Left ventricle myocardium inferior (tissue), 1 donor: Measurements from ENCODE around the gene LRRN2. TPM values are rescaled to one million over a fixed set of nuclear protein-coding genes. Genes with fewer than 3 reads are reported as not detected.

Source experiments
- DNase-seq: peaks from one replicate; pipeline ENCODE4 v3.0.0-alpha.2; 2020
- H3K27ac ChIP-seq: fragments of 200-600 bp; replicated peaks from 2 replicates; pipeline ENCODE4 v1.8.0; 2021
- H3K27me3 ChIP-seq: fragments of 200-600 bp; 2 replicates; pipeline ENCODE4 v1.8.0; 2021; ENCODE audit warnings: low read depth
- H3K36me3 ChIP-seq: fragments of 200-600 bp; 2 replicates; pipeline ENCODE4 v1.8.0; 2021
- H3K4me1 ChIP-seq: fragments of 200-600 bp; 2 replicates; pipeline ENCODE4 v1.8.0; 2021
- H3K4me3 ChIP-seq: fragments of 200-600 bp; 2 replicates; pipeline ENCODE4 v1.8.0; 2021; ENCODE audit warnings: mild to moderate bottlenecking, moderate library complexity
- H3K9me3 ChIP-seq: fragments of 200-600 bp; replicated peaks from 2 replicates; pipeline ENCODE4 v1.8.0; 2021
- intact Hi-C: fragments of 100-400 bp; cut with micrococcal nuclease; formaldehyde crosslinking; loops from one replicate; pipeline ENCODE4 v1.11.0; 2022
- total RNA-seq: library from RNA; stranded (reverse); fragmentation: NEBNext Ultra II Directional; extraction: Animal tissue kit (Norgen Biotek cat#: 25700); gene quantifications from one replicate; pipeline ENCODE4 v1.2.1, GENCODE V29; 2021
- TF ChIP-seq, protein P1 (sequence below): fragments of 200-600 bp; IDR thresholded peaks from 2 replicates; pipeline ENCODE4 v1.8.0; 2021; ENCODE audit warnings: antibody characterized with exemption, mild to moderate bottlenecking, borderline replicate concordance
- donor health status: DM: no; HTN: yes; CAD: no; lungs with severe emphysema.

Gene LRRN2
- total RNA-seq, 1 donor from 2014 or later = 1.4 TPM

DNA sequence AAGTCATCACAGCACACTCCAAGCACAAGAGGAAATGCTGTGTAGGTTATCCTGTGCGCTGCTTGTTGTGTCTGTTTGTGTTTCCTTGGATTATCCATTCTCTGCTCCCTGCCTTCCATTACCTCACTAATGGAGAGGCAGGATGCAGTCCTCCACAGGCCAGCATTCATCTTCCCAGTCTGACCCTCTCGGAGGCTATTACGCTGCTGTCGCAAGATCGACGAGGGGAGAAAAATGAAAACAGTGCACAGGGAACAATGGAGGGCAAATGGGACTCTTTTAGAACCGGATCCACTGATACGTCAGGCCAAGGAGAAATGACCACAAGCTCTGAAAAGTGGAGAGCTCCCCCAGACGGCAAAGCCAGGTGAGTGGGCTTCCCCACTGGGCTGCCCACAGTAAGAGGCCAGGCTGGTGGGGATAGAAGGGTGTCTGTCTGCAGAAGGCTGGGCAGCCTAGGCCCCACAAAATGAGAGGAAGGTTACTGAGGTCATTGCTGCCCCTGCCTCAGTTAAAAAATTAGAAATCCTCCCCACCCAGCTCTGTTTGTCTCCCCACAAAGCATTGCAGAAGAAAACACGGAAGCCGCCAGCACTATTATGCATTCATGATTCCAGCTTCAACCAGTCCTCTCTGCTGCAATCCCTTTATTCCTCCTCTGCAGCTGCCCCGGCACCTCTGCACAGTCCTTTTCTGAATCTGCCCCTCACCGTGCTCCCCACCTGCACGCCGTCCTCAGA, 21.7 kb downstream of the LRRN2 start:
- intact Hi-C loops = no loop called here
- H3K4me1 ChIP-seq = no peaks in the 10 kb centered on the region
- H3K9me3 ChIP-seq = no peaks in the 10 kb centered on the region
- no peak overlapping the region for H3K4me3 ChIP-seq
- TF ChIP-seq, protein P1, sequence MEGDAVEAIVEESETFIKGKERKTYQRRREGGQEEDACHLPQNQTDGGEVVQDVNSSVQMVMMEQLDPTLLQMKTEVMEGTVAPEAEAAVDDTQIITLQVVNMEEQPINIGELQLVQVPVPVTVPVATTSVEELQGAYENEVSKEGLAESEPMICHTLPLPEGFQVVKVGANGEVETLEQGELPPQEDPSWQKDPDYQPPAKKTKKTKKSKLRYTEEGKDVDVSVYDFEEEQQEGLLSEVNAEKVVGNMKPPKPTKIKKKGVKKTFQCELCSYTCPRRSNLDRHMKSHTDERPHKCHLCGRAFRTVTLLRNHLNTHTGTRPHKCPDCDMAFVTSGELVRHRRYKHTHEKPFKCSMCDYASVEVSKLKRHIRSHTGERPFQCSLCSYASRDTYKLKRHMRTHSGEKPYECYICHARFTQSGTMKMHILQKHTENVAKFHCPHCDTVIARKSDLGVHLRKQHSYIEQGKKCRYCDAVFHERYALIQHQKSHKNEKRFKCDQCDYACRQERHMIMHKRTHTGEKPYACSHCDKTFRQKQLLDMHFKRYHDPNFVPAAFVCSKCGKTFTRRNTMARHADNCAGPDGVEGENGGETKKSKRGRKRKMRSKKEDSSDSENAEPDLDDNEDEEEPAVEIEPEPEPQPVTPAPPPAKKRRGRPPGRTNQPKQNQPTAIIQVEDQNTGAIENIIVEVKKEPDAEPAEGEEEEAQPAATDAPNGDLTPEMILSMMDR = no peak
- H3K27ac ChIP-seq = no peak overlapping the region
- DNase-seq = no peak
- H3K27me3 ChIP-seq = peaks cover 74% of the 10 kb centered on the region
- no peaks in the 10 kb centered on the region for H3K36me3 ChIP-seq

DNA sequence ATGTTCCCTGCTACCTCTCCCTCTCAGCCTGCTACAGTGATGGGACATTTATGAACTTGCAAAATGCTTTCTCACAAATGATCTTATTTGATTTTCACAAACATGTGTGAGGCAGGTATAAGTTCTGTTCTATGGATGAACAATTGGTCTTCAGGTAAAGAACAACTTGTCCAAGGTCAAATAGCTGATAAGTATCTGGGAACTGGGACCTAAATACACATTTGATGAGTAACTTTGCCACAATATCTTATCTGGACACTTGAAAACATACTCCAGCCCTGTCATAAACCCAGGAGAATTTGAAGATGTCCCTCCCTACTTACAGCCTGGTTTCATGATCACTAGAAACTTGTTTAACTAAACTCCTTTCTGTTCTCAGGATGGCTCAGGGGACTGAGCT, 23.0 kb downstream of the LRRN2 start:
- Histone ChIP-seq H3K27ac (no peak overlapping the region), H3K27me3 (peaks cover 70% of the 10 kb centered on the region), H3K4me1 (no peaks in the 10 kb centered on the region), H3K4me3 (no peak overlapping the region), H3K36me3 (no peaks in the 10 kb centered on the region), H3K9me3 (no peaks in the 10 kb centered on the region)
- intact Hi-C loops = no loop called here
- TF ChIP-seq, protein P1 = no peak
- DNase-seq = no peak

DNA sequence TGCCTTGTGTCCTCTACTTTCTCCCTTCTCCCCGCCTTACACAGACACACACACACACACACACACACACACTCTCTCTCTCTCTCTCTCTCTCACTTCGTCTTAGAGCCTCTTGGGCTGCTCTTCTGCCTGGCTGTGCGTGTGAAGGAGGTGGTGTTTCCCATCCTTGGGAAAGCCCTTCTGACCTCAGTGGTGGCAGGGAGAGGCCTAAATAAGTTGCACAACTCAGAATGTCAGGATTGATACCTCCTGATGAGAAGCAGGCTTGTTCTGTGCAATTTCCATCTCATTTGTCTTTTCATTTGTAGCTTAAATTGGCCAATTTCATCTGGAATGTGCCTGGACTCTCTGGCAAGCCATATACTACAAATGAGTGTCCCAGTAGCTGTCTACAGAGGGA, 25.0 kb downstream of the LRRN2 start:
- no peak overlapping the region for H3K27ac ChIP-seq

DNA sequence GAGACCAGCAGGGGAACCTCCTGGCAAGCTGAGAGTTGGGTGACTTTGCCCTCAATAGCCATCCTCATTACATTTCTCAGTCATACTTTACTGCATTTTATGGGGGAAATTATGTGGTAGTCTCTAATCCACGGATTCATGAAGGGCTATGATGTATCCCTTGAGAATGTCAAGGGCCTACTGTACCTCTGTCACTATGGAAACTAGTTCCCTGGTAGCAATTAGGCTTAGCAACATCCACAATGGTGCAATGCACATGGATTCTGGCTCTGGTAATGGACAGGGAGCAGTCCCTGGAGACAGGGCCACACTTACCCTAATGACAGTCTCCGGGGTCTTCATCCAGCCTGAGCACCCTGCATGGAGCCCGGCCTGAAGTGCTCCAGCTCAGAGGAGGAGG, 26.5 kb downstream of the LRRN2 start:
- TF ChIP-seq, protein P1 = no peak
- H3K9me3 ChIP-seq = no peaks in the 10 kb centered on the region
- intact Hi-C loops = no loop called here
- H3K36me3 ChIP-seq = no peaks in the 10 kb centered on the region
- no peak overlapping the region for H3K27ac ChIP-seq
- peaks cover 64% of the 10 kb centered on the region for H3K27me3 ChIP-seq
- no peak for DNase-seq
- no peak overlapping the region for H3K4me3 ChIP-seq
- H3K4me1 ChIP-seq = no peaks in the 10 kb centered on the region

More for the DNA sequence above, 25.0 kb downstream of the LRRN2 start:
- Histone ChIP-seq H3K27me3 (peaks cover 61% of the 10 kb centered on the region), H3K36me3 (no peaks in the 10 kb centered on the region), H3K9me3 (no peaks in the 10 kb centered on the region), H3K4me1 (no peaks in the 10 kb centered on the region), H3K4me3 (no peak overlapping the region)
- TF ChIP-seq, protein P1 = no peak
- intact Hi-C loops = no loop called here
- no peak for DNase-seq

DNA sequence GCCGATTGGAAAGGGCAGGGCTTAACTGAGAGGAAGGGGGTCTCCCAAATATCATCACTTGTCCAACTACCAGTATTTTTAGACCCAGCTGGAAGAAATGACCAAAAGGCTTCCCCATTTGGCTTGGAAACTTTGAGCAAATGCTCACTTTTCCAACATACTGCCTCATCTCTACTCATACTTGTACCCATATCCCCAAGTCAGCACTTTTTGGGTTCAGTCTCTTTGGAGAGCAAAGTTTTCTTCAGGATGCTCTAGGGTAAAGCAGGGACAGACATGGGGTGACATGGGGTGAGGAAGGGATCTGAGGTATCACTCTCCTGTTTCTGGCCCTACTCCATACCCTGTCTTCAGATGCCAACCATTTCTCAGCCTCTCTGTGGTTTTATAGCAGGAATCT, 27.2 kb downstream of the LRRN2 start:
- H3K4me3 ChIP-seq = no peak overlapping the region
- H3K27me3 ChIP-seq = peaks cover 64% of the 10 kb centered on the region
- H3K4me1 ChIP-seq = no peaks in the 10 kb centered on the region
- no peaks in the 10 kb centered on the region for H3K9me3 ChIP-seq
- intact Hi-C loops = no loop called here
- no peaks in the 10 kb centered on the region for H3K36me3 ChIP-seq
- no peak for DNase-seq
- TF ChIP-seq, protein P1 = no peak
- no peak overlapping the region for H3K27ac ChIP-seq
